Uterus (tissue), 4 donors: ENCODE data around the gene RUSF1. TPM values are rescaled to one million over a fixed set of nuclear protein-coding genes. Genes with fewer than 3 reads are reported as not detected.
"Not testable (repeated sequence)": the region's sequence is repeated elsewhere in the genome, so short reads cannot be mapped to it uniquely, and the experiment has no call there.

ENCODE experiments used
- DNase-seq, 2 donors: peaks; one replicate each; pipeline ENCODE4 v3.0.0-alpha.2; 2019 to 2020
- H3K27ac ChIP-seq, 2 donors: fragments of 200-600 bp; sonication (generic); 1 replicate in 1 of 2; 2 replicates in 1 of 2; pipeline ENCODE4 v1.5.1; 2016 to 2018
- H3K27me3 ChIP-seq, 2 donors: fragments of 200-600 bp; sonication (generic); one replicate each; pipeline ENCODE4 v1.5.1; 2018 to 2019; ENCODE audit warnings: control low read depth in 1 of 2
- H3K36me3 ChIP-seq, 2 donors: fragments of 200-600 bp; sonication (generic); one replicate each; pipeline ENCODE4 v1.5.1; 2019; ENCODE audit warnings: control low read depth in 1 of 2
- H3K4me1 ChIP-seq, 2 donors: fragments of 200-600 bp; sonication (generic); one replicate each; pipeline ENCODE4 v1.5.1; 2018 to 2019; ENCODE audit warnings: control low read depth in 1 of 2
- H3K4me3 ChIP-seq, 2 donors: fragments of 200-600 bp; sonication (generic); 1 replicate in 1 of 2; 2 replicates in 1 of 2; pipeline ENCODE4 v1.5.1; 2018 to 2019; ENCODE audit warnings: mild to moderate bottlenecking in 1 of 2
- H3K9me3 ChIP-seq, 2 donors: fragments of 200-600 bp; sonication (generic); one replicate each; pipeline ENCODE4 v1.5.1; 2019; ENCODE audit warnings: control low read depth in 1 of 2
- POLR2A ChIP-seq, 2 donors: fragments of 450-650 bp; IDR thresholded peaks; one replicate each; pipeline ENCODE4 v1.6.1; 2016; ENCODE audit warnings: antibody characterized with exemption in 2 of 2, mild to moderate bottlenecking in 1 of 2, moderate library complexity in 1 of 2
- intact Hi-C: fragments of 100-400 bp; cut with DNase I; formaldehyde crosslinking; loops from one replicate; pipeline ENCODE4 v1.15.1; 2023; ENCODE audit warnings: low total_unique reads
- total RNA-seq, 4 donors: library from RNA; depleted of rRNA in 3 of 4; stranded (reverse); fragments of >200 nt in 3 of 4; gene quantifications; one replicate each; pipeline versions ENCODE4 v1.1.0 to v1.2.4, GENCODE V29; 2014 to 2023
- TF ChIP-seq, protein P1 (sequence below), 4 experiments: fragments of 200-600 bp in 2 of 4; fragments of 450-650 bp in 2 of 4; sonication (generic) in 2 of 4; IDR thresholded peaks; one replicate each; pipeline ENCODE4 v1.5.1; 2016 to 2019; ENCODE audit warnings: antibody characterized with exemption in 4 of 4, mild to moderate bottlenecking in 2 of 4, moderate library complexity in 1 of 4
- donor health status: DM: yes; HTN: yes; CAD: no.

Gene RUSF1
- total RNA-seq, 4 donors from 2014 or later, result 19.2 to 93.5 (median 82.9) TPM

DNA sequence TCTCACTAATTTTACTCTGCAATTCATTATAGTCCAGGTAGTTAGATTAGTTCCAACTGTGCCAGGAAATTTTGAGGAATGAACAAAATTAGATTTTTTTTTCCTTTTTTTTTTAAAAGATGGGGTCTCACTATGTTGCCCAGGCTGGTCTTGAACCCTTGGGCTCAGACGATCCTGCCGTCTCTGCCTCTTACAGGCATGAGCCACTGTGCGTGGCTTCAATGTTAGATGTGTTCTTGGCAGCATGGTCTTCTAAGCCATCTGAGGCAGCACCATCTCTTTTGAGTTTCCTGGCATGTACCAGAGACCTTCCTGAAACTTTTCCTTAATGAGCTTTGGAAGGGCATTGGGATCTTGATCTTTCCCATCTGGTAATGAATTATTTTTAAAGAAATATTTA lies 16.9 kb upstream of the RUSF1 start:
- DNase-seq, result no peak
- intact Hi-C loops, result no loop called here
- TF ChIP-seq POLR2A (IDR thresholded peaks at IDR 0.05), result no peak
- TF ChIP-seq, protein P1, sequence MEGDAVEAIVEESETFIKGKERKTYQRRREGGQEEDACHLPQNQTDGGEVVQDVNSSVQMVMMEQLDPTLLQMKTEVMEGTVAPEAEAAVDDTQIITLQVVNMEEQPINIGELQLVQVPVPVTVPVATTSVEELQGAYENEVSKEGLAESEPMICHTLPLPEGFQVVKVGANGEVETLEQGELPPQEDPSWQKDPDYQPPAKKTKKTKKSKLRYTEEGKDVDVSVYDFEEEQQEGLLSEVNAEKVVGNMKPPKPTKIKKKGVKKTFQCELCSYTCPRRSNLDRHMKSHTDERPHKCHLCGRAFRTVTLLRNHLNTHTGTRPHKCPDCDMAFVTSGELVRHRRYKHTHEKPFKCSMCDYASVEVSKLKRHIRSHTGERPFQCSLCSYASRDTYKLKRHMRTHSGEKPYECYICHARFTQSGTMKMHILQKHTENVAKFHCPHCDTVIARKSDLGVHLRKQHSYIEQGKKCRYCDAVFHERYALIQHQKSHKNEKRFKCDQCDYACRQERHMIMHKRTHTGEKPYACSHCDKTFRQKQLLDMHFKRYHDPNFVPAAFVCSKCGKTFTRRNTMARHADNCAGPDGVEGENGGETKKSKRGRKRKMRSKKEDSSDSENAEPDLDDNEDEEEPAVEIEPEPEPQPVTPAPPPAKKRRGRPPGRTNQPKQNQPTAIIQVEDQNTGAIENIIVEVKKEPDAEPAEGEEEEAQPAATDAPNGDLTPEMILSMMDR (IDR thresholded peaks at IDR 0.05), result no peak
- H3K9me3 ChIP-seq, result no peaks in the 10 kb centered on the region
- H3K4me1 ChIP-seq, result peaks cover 0 to 6% of the 10 kb centered on the region in 2 donors
- no peak overlapping the region for H3K4me3 ChIP-seq
- H3K27me3 ChIP-seq, result no peaks in the 10 kb centered on the region
- H3K36me3 ChIP-seq, result no peaks in the 10 kb centered on the region
- no peak overlapping the region for H3K27ac ChIP-seq

DNA sequence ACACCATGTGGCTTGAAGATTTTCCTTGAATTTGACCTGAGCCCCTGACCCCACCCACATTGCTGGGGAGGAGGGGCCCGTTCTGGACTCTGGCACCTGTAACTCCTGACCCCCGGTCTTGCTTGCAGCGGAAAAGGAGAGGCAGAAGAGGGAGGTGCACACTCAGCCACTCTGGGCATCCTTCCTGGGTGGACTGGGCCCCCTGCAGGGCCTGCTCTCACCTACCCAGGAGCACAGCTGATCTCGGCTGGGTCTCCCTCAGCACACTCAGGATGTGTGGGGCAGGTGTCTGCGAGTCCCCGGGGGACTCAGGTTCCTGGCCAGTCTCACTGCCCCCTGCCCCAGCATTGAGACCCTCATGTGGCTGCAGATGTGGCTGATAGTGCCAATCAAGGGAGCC lies 15.6 kb upstream of the RUSF1 start:
- H3K27me3 ChIP-seq, H3K36me3 ChIP-seq, DNase-seq, H3K4me1 ChIP-seq, intact Hi-C loops, H3K4me3 ChIP-seq, H3K9me3 ChIP-seq, H3K27ac ChIP-seq: not testable (repeated sequence)

DNA sequence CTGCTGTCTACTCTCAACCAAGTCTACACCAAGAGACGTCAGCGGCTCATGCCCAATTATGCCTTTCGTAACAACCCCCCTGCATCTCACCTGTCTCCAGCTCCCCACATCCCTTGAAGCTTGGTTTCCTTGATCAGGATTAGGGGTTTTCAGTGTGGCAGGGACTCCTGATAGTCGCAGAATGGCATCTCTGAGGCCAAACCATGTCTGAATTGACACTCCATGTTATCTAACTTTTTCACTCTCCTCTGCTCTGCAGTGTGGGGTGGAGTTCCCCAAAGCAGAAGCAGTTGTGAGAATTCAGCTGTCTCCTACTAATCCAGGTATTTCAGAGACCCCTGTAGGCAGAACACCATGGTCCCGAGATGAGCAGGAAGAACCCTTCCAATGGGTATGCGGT lies 13.9 kb upstream of the RUSF1 start:
- Histone ChIP-seq H3K36me3 (no peaks in the 10 kb centered on the region), H3K9me3 (no peaks in the 10 kb centered on the region), H3K27me3 (no peaks in the 10 kb centered on the region), H3K4me3 (no peak overlapping the region), H3K4me1 (no peaks in the 10 kb centered on the region), H3K27ac (no peak overlapping the region)
- no peak for DNase-seq
- intact Hi-C loops, result no loop called here
- no peak for TF ChIP-seq POLR2A (IDR thresholded peaks at IDR 0.05)
- TF ChIP-seq, protein P1 (IDR thresholded peaks at IDR 0.05), result no peak

DNA sequence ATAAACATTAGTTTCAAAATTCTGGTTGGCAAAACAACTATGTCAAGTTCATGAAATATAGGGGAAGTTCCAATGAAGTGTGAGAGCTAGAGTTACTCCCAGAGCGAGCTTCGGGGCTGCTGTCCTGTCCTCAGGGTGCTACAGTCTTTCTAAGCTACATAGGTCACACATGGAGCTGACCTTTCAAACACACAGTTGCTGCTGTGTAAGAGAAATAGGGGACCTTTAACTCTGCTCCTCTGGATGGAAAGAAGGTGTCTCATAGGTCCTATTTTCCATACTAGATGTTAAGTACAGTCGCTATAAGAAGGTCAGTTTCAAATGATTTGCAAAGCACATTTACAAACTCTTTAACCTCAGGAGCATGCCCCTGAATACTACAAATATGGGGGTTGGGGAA lies 13.2 kb upstream of the RUSF1 start:
- TF ChIP-seq POLR2A (IDR thresholded peaks at IDR 0.05), result no peak
- TF ChIP-seq, protein P1 (IDR thresholded peaks at IDR 0.05), result no peak
- Histone ChIP-seq H3K9me3 (no peaks in the 10 kb centered on the region), H3K27ac (no peak overlapping the region), H3K36me3 (no peaks in the 10 kb centered on the region), H3K27me3 (no peaks in the 10 kb centered on the region), H3K4me1 (no peaks in the 10 kb centered on the region), H3K4me3 (no peak overlapping the region)
- DNase-seq, result no peak
- intact Hi-C loops, result no loop called here

DNA sequence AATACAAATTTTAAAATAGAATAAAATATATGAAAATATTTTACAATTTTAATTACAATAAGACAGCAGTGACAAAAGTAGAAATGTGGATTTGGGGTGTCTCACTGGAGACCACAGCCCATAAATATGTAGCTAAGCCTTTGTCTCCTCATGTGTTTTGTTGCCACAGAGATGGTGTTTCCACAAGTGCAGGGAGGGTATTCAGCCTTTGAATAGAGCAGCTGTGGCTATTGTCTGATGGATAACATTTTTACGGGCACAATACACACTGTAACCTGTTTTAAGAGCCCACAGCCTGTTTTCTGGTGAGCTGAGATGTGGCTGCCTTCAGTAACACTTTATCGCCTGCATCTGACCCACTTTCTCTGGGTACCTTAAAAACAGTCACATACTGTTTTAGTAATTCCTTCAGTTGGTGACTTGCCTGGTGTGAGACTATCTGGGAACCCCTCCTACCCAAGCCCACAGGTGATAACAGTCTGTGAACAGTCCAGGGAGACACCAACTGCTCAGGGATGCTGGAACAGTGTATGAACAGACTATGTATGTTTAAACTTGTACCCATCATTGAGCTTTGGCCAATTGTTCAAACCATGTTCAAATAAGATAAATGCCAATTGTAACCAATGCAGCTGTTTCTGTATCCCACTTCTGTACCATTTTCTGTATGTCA lies 11.7 kb upstream of the RUSF1 start:
- intact Hi-C loops, result no loop called here
- H3K9me3 ChIP-seq, result no peaks in the 10 kb centered on the region
- no peaks in the 10 kb centered on the region for H3K4me1 ChIP-seq
- no peak overlapping the region for H3K4me3 ChIP-seq
- H3K27me3 ChIP-seq, result no peaks in the 10 kb centered on the region
- no peak overlapping the region for H3K27ac ChIP-seq
- H3K36me3 ChIP-seq, result no peaks in the 10 kb centered on the region
- TF ChIP-seq POLR2A (IDR thresholded peaks at IDR 0.05), result no peak
- TF ChIP-seq, protein P1 (IDR thresholded peaks at IDR 0.05), result no peak
- DNase-seq, result no peak
